ENCODE measurements around the gene KLK15. TPM values are rescaled to one million over a fixed set of nuclear protein-coding genes. Genes with fewer than 3 reads are reported as not detected.

The KLK15 gene
- total and polyA plus RNA-seq, 2 of the 13 experiments (the other 11 are each of a cell fraction or from before 2014, with no cell fraction given), result not detected

DNA sequence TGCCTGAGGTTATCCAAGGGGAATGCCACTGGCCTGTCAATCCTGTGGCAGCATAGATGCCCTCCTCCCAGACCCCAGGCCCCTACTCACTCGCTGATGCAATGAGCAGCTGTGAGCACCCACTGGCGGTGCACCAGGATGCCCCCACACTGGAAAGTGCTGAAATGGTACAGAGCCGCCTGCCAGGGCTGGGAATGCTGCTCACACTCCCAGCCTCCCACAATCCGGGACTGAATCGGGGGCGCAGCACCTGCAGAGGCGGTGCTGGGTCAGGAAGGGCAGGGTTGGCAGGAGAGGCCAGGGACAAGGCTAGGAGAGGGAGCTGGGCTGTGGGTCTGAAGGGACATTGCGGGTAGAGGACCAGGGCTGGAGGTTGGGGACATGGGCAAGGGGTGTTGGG lies 11.8 kb downstream of the KLK15 start:
- H3K4me2 ChIP-seq (ENCODE audit: low read depth, low read length), result no peak overlapping the region
- CTCF ChIA-PET (ENCODE audit: low intra/inter-chr PET ratio, low total read pairs), result no interaction called here
- no peaks in the 10 kb centered on the region for H3K9me3 ChIP-seq (ENCODE audit: low read length)
- no peaks in the 10 kb centered on the region for H3K36me3 ChIP-seq (replicated peaks in 1 of 2; ENCODE audit: control insufficient read depth in 1 of 2, insufficient read depth in 2 of 2, low read length in 2 of 2)
- peaks cover 7 to 49% of the 10 kb centered on the region in 2 experiments for H3K27me3 ChIP-seq (ENCODE audit: control insufficient read depth in 1 of 2, insufficient read depth in 2 of 2, low read length in 2 of 2)
- H3K4me1 ChIP-seq (ENCODE audit: insufficient read depth, low read length), result no peaks in the 10 kb centered on the region
- H3K79me2 ChIP-seq (ENCODE audit: insufficient read depth, low read length), result no peaks in the 10 kb centered on the region
- no peaks in the 10 kb centered on the region for H4K20me1 ChIP-seq (ENCODE audit: insufficient read depth, low read length)
- no TSS peak for BruUV-seq (replicated peaks)
- 0% methylated on average over 6 of the region's 8 CpGs for WGBS (ENCODE audit: low lambda C conversion rate)
- H2AFZ ChIP-seq (ENCODE audit: low read length), result no peak overlapping the region
- DNase-seq (ENCODE audit: low spot score) (no peak), ATAC-seq (no peak; the same call in 2 of the 3 replicates), FAIRE-seq (no peak)
- no peak for TF ChIP-seq ZKSCAN8 (CRISPR knock-in tag; IDR thresholded peaks at IDR 0.05; ENCODE audit: borderline replicate concordance)
- TF ChIP-seq HOXA3 (CRISPR knock-in tag; IDR thresholded peaks at IDR 0.05), result no peak
- TF ChIP-seq MXD4 (CRISPR knock-in tag; IDR thresholded peaks at IDR 0.05), result no peak
- no peak for TF ChIP-seq SAP130 (CRISPR knock-in tag; IDR thresholded peaks at IDR 0.05; ENCODE audit: low read depth)
- TF ChIP-seq, protein P1, sequence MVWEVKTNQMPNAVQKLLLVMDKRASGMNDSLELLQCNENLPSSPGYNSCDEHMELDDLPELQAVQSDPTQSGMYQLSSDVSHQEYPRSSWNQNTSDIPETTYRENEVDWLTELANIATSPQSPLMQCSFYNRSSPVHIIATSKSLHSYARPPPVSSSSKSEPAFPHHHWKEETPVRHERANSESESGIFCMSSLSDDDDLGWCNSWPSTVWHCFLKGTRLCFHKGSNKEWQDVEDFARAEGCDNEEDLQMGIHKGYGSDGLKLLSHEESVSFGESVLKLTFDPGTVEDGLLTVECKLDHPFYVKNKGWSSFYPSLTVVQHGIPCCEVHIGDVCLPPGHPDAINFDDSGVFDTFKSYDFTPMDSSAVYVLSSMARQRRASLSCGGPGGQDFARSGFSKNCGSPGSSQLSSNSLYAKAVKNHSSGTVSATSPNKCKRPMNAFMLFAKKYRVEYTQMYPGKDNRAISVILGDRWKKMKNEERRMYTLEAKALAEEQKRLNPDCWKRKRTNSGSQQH (CRISPR knock-in tag; IDR thresholded peaks at IDR 0.05; ENCODE audit: low read depth), result no peak
- TF ChIP-seq CBFB (CRISPR knock-in tag; IDR thresholded peaks at IDR 0.05), result no peak
- TF ChIP-seq ZNF773 (CRISPR knock-in tag; IDR thresholded peaks at IDR 0.05; ENCODE audit: borderline replicate concordance), result no peak
- no peak for TF ChIP-seq ZKSCAN1 (IDR thresholded peaks at IDR 0.05; ENCODE audit: low read length)
- no peak for TF ChIP-seq FOXA3 (CRISPR knock-in tag; IDR thresholded peaks at IDR 0.05)
- TF ChIP-seq SP1 (IDR thresholded peaks at IDR 0.05), result no peak
- TF ChIP-seq SP1 (CRISPR knock-in tag; IDR thresholded peaks at IDR 0.05), result no peak
- no peak for TF ChIP-seq ZBTB20 (CRISPR knock-in tag; IDR thresholded peaks at IDR 0.05; ENCODE audit: borderline replicate concordance, low read depth)
- TF ChIP-seq ZFP37 (CRISPR knock-in tag; IDR thresholded peaks at IDR 0.05; ENCODE audit: borderline replicate concordance), result no peak
- TF ChIP-seq BHLHE40 (IDR thresholded peaks at IDR 0.05; ENCODE audit: low read length), result no peak
- TF ChIP-seq ZNF746 (CRISPR knock-in tag; IDR thresholded peaks at IDR 0.05), result no peak
- no peak for TF ChIP-seq ZNF576 (CRISPR knock-in tag; IDR thresholded peaks at IDR 0.05)
- no peak for TF ChIP-seq EEA1 (CRISPR knock-in tag; IDR thresholded peaks at IDR 0.05; ENCODE audit: borderline replicate concordance)
- no peak for TF ChIP-seq ZNF446 (CRISPR knock-in tag; IDR thresholded peaks at IDR 0.05)
- TF ChIP-seq, protein P2, sequence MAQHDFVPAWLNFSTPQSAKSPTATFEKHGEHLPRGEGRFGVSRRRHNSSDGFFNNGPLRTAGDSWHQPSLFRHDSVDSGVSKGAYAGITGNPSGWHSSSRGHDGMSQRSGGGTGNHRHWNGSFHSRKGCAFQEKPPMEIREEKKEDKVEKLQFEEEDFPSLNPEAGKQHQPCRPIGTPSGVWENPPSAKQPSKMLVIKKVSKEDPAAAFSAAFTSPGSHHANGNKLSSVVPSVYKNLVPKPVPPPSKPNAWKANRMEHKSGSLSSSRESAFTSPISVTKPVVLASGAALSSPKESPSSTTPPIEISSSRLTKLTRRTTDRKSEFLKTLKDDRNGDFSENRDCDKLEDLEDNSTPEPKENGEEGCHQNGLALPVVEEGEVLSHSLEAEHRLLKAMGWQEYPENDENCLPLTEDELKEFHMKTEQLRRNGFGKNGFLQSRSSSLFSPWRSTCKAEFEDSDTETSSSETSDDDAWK (CRISPR knock-in tag; IDR thresholded peaks at IDR 0.05), result no peak
- TF ChIP-seq ARNTL (CRISPR knock-in tag; IDR thresholded peaks at IDR 0.05), result no peak
- TF ChIP-seq, protein P3, sequence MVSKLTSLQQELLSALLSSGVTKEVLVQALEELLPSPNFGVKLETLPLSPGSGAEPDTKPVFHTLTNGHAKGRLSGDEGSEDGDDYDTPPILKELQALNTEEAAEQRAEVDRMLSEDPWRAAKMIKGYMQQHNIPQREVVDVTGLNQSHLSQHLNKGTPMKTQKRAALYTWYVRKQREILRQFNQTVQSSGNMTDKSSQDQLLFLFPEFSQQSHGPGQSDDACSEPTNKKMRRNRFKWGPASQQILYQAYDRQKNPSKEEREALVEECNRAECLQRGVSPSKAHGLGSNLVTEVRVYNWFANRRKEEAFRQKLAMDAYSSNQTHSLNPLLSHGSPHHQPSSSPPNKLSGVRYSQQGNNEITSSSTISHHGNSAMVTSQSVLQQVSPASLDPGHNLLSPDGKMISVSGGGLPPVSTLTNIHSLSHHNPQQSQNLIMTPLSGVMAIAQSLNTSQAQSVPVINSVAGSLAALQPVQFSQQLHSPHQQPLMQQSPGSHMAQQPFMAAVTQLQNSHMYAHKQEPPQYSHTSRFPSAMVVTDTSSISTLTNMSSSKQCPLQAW (CRISPR knock-in tag; IDR thresholded peaks at IDR 0.05), result no peak
- no peak overlapping the region for H3K4me3 ChIP-seq (replicated peaks in 1 of 3; ENCODE audit: insufficient read depth in 1 of 3, low read depth in 2 of 3, low read length in 3 of 3)
- intact Hi-C loops (cut with micrococcal nuclease; ENCODE audit: unreplicated experiment), result no loop called here
- in situ Hi-C loops (cut with HindIII; ENCODE audit: extremely low pct_ligation_motif_present, low pct_unique_long_range_greater_than_20kb), result no loop called here
- no peak overlapping the region for H3K27ac ChIP-seq (ENCODE audit: extremely low read length, insufficient read depth, low read length)
- POLR2A ChIA-PET, result no interaction called here
- H3K9ac ChIP-seq (ENCODE audit: insufficient read depth, low read depth, low read length), result no peak overlapping the region
